GM18499 (cell line): ENCODE data around the gene ARHGAP22.
"Not testable (repeated sequence)": the region's sequence is repeated elsewhere in the genome, so short reads cannot be mapped to it uniquely, and the experiment has no call there.

Experiments used
- ATAC-seq: cut with Tn5 transposase; IDR thresholded peaks from one replicate; pipeline ENCODE4 v1.9.1; 2021; ENCODE audit warnings: moderate number of reproducible peaks; ENCODE audit not compliant: insufficient read depth, unreplicated experiment

Gene ARHGAP22, protein sequence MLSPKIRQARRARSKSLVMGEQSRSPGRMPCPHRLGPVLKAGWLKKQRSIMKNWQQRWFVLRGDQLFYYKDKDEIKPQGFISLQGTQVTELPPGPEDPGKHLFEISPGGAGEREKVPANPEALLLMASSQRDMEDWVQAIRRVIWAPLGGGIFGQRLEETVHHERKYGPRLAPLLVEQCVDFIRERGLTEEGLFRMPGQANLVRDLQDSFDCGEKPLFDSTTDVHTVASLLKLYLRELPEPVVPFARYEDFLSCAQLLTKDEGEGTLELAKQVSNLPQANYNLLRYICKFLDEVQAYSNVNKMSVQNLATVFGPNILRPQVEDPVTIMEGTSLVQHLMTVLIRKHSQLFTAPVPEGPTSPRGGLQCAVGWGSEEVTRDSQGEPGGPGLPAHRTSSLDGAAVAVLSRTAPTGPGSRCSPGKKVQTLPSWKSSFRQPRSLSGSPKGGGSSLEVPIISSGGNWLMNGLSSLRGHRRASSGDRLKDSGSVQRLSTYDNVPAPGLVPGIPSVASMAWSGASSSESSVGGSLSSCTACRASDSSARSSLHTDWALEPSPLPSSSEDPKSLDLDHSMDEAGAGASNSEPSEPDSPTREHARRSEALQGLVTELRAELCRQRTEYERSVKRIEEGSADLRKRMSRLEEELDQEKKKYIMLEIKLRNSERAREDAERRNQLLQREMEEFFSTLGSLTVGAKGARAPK

DNA sequence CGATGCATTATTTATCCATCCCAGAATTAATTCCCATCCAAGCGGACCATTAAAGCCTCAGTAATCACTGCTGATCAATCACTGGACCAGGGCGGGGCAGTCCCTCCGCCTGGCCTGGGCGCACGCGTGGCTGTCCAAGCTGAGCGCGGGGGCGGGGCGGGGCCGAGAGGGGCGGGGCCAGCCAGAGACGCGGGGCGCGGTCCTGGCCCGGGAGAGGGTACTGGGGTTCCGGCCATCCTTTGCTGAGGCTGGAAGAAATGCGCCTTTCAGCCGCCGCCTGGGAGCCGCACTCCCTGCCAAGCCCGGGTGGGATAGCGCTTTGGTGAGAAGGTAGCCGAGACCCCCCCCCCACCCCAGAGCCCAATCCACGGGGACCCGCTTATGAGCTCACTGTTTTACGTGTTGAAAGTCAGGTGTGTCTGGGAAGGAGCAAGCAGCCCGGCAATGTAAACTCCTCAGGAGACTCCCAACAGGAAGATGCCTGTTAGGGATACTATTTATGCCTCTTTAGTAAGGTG lies at the start of gene ARHGAP22:
Gene ARHGAP22 (minus strand): TSS at position 83 of the 518 bp plus-strand sequence. CDS start 277 bp downstream, outside the sequence.
- ATAC-seq = no peak

DNA sequence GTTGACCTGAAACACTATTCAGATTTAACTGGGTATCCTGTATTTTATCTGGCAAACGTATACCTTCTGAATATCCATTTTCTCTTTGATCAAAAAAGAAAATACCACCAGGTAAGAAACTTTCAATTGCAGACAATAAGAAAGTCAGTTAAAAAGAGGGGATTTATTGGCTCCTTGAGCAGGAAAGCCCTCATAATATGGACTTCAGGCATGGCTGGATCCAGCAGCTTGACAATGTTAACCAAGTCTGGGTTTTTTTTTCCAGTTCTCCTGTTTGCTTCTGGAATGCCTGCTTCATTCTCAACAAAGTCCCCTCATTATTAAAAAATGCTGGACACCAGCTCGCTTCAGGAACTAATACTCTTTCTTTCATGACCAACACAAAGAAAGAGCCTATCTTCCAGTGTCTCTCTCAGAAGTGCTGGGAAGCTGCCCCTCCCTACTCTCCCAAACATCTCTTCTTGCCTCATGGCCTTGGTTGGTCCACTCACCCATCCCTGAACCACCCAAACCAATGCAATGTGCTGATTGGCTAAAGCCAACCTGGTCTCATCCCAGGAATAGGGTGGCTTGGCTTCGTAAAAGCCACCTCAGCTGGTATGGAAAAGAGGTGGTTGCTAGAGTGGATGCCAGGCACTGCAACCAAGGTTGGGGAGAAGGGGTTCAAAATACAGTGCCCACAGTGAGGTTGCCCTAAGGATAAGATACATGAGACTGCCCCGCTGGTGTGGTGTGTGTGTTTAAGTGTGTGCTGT lies 49.2 kb upstream of the ARHGAP22 start:
- ATAC-seq = no peak

DNA sequence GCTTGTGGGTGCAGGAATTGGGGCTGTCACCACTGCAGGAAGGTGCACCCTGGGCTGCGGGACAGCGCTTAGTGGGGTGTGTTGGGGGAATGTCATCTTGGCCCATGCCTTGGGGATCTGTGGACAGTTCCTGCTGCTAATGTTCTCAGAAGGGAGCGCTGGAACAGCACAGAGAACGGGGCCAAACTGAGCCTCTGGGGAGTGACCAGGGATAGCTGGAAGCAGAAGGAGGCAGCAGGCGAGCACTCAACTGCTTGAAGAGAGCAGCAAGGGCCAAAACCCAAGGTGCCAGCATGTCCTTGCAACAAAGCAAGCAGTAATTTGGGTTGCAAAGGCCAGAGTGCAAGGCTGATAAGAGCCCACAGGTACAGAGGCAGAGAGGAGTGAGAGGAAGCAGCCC lies 48.5 kb upstream of the ARHGAP22 start:
- no peak for ATAC-seq

DNA sequence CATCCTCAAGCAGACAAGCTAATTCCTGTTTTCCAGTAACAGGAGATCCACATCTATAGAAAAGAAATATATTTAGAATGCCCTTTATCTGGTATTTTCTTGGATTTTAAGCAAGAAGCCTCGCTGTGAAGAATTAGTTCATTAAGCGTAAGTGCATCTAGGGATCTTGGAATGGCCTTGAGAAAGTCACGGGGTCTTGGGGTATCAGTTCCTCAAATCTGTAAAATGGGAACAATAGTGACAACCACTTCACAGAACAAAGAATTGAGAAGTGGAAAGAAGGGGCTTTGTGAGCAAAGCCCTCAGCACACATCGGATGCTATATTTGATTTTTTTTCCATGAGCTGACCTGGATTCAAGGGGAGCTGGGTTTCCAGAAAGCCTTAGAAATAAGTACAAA lies 47.5 kb upstream of the ARHGAP22 start:
- ATAC-seq = no peak

DNA sequence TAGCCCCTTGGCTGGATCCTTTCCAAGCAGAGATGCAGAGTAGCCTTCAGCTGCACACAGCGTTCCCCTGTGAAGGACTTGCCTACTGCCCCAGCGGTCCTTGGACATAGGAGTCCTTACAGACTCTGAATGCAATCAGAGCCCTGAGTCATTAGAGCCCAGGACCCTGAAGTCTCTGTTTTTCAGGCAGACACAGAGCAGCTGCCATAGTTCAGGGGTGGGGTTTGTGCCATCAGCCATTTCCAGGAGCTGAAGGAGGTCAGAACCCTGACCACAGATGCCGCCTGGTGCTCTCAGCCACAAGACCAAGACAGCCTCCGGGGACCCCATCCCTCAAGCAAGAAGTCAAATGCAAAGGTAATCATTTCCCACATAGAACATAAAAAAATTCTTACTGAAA lies 47.0 kb upstream of the ARHGAP22 start:
- no peak for ATAC-seq

DNA sequence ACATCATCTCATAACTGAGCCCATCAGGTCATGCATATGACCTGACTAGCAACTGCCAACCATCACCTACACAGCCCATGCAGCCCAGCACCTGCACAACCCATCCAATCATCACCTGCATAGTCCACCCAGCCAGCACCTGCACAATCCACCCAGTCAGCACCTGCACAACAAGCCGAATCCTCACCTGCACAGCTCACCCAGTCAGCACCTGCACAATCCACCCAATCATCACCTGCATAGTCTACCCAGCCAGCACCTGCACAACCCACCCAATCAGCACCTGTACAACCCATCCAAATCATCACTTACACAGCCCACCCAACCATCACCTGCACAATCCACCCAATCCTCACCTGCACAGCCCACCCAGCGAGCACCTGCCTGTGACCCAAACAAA lies 46.4 kb upstream of the ARHGAP22 start:
- no peak for ATAC-seq

DNA sequence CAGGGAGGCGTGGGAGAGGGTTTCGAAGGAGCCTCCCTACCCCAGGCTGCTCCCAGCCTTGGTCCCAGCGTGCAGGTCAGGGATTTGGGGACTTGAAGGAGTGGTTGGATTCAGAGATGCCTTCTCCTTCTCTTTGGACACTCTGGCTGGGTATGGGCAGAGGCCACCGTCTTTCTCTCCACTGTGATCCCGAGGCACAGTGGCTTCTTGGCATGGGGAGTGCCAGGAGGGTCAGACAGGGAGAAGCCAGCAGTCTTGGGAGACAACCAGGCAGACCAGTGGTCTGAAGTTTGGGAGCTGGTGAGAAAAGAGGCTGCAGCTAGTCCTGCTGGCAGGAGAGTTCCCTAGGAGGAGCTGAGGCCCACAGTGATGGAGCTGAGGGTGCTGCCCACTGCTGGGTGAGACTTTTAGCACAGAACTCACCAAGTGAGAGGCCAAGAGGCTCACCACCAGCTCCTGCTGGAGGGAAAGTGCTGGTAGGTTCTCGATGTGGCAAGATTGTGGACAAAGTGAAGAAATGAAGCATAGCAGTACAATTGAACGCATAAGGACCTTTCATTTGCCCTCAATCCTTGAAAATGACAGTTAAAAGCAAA lies 44.6 kb upstream of the ARHGAP22 start:
- no peak for ATAC-seq

DNA sequence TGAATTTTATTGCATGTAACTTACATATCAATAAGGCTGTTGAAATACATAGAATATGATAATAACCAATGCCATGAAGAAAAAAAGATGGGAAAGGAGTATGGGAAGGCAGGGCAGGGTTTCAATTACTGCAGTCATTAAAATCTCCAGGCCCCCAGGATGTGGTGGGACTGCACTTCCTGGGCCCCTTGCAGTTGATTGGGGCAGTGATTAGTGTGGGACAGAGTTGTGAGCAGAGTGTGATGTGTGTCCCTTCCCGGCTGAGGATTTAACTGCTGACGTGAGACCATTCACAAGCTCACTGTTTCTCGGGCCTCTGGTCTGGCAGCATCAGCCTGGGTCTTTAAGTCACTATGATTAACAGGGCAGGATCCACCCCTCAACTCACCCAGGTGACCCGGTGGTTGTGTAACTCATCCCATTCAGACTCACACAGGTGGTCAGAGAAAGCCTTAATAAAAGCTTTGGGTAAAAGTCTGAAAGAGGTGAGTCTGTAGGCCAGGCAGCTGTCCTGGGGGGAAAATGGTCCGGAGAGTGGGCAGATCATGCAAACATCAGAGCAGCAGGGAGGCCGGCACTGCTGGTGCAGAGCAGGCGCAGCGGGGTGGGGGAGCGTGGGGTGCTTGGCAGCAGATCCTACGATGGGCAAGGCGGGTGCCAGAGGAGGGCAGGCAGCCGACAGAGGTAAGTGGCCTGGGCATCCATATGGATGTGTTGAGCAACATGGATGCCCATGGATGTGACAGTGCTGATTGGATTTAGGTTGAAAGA lies 43.5 kb upstream of the ARHGAP22 start:
- no peak for ATAC-seq

DNA sequence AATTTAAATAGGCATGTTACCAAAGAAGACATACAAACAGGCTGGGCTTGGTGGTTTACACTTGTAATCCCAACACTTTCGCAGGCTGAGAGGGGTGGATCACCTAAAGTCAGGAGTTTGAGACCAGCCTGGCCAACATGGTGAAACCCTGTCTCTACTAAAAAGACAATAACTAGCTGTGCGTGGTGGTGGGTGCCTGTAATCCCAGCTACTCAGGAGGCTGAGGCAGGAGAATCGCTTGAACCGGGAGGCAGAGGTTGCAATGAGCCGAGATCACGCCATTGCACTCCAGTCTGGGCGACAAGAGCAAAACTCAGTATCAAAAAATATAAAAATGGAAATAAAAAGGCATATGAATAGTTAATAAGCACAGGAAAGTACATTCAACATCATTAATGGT lies 42.2 kb upstream of the ARHGAP22 start:
- not testable (repeated sequence) for ATAC-seq

DNA sequence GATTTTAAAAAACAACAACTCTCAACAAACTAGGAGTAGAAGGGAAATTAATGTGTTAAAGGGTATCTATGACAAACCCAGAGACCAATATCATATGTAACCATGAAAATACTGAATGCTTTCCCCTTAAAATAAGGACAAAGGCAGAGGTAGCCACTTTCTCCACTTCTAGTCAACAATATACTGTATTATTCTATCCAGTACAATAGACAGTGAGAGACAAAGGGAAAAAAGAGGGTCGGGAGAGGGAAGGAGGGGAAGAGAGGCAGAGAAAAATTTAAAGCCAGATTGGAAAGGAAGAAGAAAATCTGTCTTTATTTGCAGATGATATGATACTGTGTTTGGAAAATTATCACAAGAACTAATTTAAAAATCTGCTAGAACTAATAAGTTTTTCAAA lies 40.7 kb upstream of the ARHGAP22 start:
- ATAC-seq = no peak

DNA sequence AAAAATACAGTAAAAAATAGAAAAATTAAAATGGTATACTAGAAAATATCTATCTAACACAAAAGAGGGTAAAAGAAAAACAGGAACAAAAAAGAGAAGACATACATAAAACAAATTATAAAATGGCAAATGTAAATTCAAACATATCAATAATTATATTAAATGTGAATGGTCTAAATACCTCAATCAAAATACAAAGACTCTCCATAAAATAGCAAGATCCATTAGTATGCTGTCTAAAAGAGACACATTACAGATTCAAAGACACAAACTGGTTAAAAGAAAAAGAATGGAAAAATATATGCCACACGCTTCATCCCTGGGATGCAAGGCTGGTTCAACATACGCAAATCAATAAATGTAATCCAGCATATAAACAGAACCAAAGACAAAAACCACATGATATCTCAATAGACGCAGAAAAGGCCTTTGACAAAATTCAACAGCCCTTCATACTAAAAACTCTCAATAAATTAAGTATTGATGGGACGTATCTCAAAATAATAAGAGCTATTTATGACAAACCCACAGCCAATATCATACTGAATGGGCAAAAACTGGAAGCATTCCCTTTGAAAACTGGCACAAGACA lies 36.3 kb upstream of the ARHGAP22 start:
- not testable (repeated sequence) for ATAC-seq

DNA sequence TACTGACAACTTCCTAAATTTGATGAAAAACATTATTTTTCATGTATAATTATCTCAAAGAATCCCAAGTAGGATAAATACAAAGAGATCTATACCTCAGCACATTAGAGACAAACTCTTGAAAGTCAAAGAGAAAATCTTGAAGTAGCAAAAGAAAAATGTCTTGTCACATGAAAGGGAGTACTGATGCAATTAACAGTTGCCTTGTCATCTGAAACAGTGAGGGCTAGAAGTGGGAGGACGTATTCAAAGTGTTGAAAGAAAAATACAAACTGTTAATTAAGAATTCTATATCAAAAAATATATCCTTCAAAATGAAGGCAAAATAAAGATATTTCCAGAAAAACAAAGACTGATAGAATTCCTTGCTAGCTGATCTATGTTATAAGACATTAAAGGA lies 35.5 kb upstream of the ARHGAP22 start:
- ATAC-seq = no peak

DNA sequence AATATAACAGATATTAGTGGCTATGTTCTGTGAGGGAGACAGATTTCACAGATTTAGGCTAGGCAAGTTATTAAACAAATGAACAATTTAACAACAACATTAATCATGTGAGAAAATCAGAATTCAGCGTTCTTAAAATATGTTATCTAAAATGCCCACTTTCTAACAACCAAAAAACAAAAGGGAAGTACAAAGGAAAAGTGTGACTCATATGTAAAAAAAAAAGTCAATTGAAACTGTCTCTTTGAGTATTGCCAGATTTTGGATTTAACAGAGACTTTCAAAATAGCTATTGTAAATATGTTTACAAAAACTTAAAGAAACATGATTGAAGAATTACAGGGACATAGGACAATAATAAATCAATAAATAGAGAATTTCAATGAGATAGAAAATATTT lies 34.8 kb upstream of the ARHGAP22 start:
- no peak for ATAC-seq

DNA sequence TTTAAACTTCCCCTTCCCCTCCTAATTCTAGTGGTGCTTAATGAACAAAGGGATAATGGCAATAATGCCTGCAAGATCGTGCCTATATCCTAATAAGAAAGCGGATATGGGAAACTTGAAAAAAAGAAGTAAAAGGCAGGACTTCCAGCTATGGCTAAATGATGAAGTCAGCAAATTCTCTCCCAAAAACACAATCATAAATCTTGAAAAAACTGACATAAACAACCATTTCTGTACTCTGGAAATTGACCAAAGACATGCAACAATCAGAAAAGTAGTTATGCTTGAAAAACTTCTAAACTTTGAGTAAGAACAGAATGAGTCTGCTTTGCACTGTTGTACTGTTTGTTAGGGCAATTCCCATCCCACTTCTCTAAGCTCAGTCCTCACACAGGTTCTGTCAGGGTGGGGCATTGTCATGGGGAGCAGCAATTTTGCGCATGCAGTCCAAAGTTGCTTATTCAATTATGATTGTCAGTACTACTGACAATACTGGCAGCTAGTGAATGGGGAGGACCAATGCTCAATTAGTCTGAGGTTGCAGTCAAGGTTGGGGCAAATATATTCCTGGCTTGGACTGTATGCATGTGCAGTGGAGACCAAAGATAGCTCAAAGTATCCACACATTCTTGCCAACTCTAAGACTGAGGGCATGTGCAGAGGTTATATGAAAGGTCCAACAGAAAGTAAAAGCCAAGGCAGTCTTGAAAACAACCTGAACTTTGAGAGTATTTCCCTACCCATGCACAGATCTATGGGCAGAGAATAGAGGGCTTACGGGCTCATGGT lies 34.1 kb upstream of the ARHGAP22 start:
- no peak for ATAC-seq

DNA sequence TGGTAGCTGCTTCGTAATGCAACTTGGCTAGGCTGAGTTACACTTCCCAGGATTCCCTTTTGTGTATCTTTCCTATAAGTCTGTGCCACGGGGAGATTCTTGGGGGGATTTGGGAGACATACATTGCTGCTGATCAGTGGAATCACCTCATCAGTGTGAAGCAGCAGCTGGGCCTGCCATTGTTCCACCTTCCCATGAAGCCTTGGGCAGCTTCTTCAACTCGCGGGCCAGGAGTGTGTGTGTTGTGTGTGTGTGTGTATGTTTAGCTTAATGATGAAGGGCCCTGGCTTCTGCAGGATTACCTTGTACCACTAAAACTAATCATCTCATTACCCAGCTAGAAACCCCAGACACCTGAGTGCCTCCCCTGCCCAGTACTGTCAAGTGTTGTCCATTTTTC lies 33.3 kb upstream of the ARHGAP22 start:
- no peak for ATAC-seq

DNA sequence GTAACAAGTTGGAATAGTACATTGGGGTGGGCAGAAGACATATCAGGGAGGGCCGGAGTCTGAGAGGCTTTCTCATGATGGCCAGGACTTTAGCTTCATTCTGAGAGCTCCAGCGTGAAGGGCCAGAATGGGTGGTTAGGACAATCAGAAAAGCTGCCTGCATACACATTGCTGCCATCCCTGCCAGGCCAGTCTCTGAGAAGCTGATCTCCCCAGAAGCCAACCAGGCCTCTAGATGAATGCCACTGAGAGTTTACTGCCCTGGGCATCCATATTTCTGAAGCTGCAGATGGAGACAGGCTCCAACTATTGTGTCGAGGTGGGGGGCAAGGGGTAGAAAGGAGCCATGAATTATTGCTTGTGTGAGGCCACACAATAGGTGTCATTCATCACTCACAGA lies 32.0 kb upstream of the ARHGAP22 start:
- no peak for ATAC-seq

DNA sequence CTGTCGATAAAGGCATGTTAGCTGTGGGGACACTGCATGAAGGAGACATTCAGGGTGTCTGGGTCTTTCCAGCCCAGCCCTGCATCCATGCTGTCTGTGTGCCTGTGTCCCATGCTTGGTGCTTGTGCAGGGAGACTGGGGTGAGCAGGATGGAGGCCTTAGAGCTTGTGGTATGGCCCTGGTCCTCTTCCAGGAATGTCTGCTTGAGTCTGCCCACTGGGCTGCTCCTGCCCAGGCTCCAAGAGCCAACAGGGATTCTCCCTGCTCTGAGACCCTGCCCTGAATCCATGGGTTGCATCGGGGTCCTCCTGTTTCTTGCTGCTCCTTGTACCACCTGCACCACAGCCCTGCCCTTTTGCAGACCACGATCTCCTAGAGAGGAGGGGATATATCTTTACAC lies 31.4 kb upstream of the ARHGAP22 start:
- no peak for ATAC-seq

DNA sequence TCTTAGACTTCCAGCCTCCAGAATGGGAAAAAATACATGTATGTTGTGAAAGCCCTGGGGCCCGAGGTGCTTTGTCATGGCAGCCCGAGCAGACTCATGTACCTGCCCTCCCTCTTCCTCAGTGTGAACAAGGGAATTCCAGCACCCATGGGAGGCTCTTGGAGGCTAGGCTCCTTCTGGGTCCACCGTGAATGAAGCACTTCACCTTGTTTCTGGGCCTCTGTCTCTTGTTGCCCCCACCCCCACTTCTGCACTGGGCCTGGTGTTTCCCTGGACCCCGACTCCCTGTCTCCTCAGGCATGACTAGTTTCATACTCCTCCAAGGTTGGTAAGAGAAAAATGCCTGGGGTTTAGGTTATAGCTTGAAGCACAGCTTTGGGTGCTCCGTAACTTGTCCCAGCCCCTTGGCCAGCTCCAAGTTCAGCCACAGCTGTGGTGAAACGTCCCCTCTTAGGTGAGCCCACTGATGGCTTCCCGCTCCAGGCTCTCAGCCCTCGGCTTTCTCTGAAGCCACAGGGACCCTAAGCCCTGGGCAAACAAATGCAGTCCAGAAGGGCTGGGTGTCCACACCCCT lies 30.2 kb upstream of the ARHGAP22 start:
- ATAC-seq = no peak
